22Rv1 (cell line): Measurements from ENCODE around the gene WTIP.

Source experiments
- ZFX ChIP-seq: fragments of 450-650 bp; IDR thresholded peaks from 2 replicates; pipeline ENCODE4 v1.6.1; 2017; ENCODE audit warnings: antibody characterized with exemption, borderline replicate concordance
- TF ChIP-seq, protein P1 (sequence below): fragments of 450-650 bp; IDR thresholded peaks from 2 replicates; pipeline ENCODE4 v1.5.1; 2017; ENCODE audit warnings: mild to moderate bottlenecking

DNA sequence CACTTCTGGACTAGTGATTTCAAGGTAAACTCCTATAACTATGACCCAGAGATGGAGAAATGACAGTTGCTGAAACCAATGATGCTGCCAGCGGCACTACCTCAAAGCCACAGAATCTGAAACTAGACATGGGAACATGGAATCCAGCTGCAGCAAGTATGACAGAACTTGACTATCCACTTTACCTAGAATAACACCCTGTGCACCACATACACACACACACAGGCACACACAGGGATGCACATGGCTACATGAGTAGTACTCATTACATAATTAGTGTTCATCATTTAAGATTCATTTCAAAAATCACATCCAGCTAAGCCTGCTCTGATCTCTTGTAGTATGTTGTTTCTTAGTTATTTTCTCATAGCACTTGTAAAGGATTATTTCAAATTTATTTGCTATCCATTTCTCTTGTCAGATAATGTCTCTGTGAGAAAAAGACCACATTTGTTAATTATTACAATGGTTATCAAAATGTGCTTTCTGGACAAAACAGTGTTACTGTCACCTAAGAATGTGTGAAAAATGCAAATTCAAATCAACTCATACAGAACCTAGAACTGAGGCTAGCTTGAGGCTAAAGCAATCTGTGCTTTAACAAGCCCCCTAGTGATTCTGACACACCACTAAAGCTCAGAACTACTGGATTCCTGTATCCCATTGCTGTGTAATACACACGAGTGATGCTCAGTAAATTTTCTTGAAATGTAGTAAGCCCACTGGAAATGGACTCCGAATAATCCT, 59.4 kb downstream of the WTIP start:
- TF ChIP-seq, protein P1, sequence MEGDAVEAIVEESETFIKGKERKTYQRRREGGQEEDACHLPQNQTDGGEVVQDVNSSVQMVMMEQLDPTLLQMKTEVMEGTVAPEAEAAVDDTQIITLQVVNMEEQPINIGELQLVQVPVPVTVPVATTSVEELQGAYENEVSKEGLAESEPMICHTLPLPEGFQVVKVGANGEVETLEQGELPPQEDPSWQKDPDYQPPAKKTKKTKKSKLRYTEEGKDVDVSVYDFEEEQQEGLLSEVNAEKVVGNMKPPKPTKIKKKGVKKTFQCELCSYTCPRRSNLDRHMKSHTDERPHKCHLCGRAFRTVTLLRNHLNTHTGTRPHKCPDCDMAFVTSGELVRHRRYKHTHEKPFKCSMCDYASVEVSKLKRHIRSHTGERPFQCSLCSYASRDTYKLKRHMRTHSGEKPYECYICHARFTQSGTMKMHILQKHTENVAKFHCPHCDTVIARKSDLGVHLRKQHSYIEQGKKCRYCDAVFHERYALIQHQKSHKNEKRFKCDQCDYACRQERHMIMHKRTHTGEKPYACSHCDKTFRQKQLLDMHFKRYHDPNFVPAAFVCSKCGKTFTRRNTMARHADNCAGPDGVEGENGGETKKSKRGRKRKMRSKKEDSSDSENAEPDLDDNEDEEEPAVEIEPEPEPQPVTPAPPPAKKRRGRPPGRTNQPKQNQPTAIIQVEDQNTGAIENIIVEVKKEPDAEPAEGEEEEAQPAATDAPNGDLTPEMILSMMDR, result no peak
- TF ChIP-seq ZFX, result no peak
